Stimulated activated CD4-positive, alpha-beta T cell treated with anti-CD3 and anti-CD28 coated beads, Interleukin-2, amount 100 ng/mL, for 4 hours (primary cell): Measurements from ENCODE around the gene KIF1A.

Experiments used
- DNase-seq: peaks from one replicate; pipeline ENCODE4 v3.0.0-alpha.2; 2020; ENCODE audit warnings: low read depth

The KIF1A gene

DNA sequence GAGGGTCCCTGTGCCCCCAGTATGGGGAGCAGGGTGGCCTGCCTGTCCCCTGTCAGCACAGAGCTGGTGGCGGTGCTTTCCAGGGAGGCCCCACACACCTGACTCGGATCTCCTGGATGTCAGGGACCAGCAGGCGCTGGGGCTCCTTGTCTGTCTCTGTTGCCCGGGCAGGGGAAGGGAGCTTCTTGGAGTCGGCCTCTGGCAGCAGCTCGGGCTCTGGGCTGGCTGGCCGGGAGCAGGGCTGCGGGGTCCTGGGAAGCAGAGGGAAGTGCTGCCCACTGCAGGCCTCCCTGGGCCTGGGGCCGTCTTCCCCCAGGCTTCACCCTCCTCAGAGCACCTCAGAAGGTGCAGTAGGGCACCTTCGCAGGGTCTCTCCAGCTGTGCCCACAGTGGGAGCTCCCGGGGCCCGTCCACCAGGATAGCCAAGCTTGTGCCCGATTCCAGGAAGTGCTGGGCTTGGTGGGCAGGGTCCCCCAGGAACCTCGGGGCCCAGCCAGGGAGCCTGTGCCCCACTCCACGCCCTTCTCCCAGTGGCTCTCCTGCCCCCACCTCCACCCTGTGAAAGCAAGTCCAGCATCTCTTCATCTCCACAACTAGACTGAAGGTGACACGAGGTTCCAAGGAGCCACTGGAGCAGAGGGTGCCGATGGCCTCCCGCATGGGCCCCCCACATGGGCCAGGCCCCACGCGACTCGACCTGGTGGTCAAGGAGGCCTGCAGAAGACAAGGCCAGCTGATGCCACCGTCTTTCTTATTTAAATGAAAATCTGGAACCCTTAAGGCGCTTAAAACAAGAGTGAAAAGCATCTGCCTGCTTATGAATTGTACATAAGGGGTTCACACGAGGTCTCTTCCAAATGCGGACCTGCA lies 100.1 kb downstream of the KIF1A start:
- no peak for DNase-seq

DNA sequence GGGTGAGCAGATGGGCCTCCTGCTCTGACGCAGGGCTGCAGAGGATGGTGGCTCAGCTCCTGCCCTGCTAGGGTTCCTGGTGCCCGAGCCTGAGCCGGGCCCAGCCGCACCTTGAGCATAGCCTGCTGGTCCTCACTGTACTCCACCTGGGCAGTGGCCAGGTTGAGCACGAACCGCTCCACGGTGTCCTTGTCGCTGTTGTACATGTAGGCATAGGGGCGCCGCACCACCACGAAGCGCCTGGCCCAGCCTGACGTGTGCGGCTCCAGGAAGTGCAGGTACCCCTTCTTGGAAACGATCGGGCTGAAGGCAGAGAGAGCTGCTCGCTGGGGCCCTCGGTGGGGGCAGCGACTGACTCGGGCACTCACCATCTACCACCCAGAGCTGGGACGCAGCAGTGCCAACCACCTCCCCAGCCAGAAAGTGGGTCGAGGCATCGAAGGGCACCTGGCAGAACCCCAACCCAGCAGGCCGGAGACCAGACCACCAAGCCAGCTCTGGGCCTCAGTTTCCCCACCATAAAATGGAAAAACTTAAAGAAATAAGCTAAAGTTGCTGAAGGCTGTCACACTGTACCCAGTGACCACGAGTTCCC lies 101.0 kb downstream of the KIF1A start:
- no peak for DNase-seq

DNA sequence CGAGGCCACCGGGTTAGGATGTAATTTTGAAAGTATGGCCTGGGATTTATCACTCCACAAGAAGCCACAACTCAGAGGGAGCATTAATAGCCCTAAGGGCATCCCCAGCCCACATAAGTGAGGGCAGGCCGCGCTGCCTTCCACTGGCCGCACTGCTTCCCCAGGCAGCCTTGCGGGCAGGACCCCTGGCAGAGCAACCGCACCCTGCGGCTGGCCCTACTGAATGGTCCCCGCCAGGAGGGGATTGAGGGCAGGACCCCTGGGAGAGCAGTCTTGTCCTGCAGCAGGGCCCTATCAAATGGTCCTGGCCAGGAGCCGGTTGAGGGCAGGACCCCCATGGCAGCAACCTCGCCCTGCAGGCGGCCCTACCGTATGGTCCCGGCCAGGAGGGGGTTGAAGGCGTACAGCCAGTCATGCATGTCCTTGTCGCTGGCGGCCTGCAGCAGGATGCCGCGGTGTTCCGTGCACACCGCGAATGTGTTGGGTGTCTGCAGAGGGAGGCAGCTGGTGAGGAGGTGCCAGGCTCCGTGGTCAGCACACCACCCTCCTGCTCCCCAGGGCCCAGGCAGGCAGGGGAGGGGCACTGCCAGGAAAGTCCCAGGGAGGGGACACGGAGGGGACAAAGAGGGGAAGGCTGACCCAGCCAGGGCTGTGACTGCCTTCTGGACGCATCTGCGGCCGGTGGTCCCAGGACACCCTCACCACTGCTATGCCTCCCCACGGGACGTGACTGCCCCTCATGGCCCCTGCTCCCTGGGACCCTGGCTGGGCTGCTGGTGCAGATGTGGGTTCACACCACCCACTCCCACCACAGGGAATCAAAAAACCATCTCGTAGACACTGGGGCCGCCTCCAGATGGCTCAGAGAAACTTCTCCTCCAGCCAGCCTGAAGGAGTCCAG lies 102.1 kb downstream of the KIF1A start:
- DNase-seq, result no peak

DNA sequence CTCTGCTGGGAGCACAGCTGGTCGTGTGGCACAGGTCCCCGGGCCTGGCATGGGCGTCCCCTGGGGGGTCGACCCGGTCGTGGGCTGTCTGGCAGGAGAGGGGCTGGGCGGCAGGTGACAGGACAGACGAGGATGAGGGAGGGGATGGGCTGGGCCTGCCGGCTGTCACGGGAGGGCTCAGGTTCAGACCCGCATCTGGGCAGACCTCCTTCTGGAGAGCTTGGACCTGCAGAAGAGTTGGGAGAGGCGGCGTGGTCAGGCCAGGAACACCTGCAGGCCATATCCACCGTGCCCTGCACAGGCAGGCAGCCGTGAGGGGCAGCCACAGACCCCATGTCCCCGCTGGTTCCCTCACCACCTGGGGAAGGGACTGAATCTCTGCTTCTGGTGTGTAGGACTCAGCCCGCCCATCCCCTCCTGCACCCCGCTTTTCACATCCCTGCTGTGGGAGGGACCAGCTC lies 102.8 kb downstream of the KIF1A start:
- DNase-seq, result no peak

DNA sequence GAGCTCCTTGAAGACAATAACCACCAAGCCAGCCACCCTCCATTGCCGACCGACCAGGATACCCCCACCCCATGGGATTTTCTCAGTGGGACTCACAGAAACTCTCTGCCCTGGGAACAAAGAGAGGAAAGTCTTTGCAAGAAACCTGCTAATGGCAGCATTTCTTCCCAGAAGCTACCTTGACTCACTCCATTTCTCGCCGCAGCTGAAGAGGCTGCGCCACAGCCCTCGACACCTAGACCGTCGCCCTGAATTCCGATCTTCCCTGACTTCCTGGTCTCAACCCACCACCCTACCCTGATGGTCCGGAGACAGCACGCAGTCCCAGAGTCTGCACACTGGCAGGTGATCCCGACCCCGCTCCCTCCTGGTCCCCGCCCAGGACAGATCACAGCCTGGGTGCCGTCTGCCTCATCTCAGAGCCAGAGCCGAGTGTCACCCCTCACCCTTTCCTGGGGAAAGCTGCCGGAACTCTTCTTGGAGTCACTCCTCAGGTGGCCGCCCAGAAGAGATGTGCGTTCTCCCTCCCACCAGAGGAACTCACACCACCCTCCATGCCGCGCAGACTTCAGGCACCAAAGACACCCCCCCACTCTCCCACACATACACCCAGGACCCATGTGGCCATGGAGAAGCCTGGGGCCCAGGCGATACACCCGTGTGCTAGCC lies 103.8 kb downstream of the KIF1A start:
- no peak for DNase-seq

DNA sequence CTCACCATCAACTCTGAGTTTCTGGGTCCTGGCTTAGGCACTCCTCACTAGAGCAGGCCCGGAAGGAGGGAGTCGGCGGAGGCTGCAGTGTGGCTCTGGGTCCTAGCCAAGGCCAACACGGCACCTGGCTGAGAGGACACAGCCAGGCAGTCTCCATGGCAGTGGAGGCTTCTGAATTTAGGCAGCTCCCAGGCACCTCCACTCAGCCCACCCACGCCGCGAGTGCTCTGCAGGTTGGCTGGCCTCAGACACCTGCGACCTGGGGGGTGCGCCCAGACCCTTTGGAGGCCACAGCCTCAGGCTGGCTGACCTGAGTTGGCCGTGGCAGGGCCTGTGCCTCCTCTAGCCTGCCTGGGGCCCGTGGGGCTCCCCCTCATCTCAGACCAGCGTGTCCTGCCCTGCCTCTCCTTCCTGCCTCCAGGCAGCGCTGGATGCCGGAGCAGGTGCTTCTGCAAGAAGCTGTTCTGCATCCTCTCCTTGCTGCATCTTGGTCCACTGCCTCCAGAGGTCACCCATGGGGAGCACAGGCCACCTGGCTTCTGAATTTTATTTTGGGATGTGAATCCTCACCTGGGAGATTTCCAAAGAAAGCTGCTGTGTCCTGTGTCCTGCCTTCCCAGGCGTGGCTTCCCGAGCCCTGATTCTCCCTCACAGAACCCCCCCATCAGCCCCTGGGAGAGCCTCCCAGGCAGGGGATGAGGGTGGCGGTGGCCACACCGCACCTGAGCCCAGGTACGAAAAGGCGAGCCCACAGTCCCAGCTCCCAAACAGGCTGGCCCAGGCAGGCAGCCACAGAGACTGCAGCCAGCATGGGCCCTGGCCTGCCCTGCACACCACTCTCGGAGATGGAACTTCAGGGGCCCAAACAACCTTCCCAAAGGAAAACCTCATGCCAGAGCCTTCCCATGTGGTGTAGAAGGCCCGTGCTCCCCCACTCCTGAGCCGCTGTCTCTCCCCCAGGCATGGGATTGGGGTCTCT lies 105.0 kb downstream of the KIF1A start:
- DNase-seq, result no peak

DNA sequence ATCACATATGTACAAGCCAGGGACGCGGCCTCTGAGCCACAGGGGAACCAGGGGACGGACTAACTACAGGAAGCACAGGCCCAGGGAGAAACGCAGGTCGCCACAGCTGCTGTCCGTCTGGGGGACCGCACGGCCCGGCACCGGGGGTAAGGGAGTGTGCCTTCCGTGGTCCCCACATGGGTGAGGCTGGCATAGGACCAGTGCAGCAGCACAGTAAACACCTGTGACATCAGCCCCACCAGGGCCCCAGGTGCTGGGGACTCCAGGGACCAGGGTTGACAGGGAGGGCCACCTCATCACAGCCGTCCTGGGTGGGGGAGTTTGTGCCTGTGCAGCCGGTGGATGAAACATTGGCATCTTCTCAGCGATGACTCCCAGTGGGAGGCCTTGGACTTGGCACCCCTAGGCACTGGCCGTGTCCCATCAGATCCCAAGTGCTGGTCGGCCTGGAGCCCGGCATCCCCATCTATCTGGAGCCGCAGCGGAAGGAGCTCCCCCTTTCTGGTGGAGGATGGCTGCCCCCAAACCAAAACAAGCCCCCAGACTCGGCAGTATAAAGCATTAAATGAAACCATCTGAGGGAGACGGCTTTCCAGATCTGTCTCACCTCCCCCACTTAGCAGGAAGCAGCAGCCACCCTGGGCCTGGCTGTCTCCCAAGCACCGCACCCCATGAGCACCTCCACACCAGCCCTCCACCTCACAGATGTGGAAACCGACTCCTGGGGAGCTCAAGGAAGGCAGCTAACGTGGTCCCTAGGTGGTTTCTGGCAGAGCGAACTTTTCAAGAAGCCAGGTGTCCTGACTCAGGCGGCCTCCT lies 105.9 kb downstream of the KIF1A start:
- DNase-seq, result no peak

DNA sequence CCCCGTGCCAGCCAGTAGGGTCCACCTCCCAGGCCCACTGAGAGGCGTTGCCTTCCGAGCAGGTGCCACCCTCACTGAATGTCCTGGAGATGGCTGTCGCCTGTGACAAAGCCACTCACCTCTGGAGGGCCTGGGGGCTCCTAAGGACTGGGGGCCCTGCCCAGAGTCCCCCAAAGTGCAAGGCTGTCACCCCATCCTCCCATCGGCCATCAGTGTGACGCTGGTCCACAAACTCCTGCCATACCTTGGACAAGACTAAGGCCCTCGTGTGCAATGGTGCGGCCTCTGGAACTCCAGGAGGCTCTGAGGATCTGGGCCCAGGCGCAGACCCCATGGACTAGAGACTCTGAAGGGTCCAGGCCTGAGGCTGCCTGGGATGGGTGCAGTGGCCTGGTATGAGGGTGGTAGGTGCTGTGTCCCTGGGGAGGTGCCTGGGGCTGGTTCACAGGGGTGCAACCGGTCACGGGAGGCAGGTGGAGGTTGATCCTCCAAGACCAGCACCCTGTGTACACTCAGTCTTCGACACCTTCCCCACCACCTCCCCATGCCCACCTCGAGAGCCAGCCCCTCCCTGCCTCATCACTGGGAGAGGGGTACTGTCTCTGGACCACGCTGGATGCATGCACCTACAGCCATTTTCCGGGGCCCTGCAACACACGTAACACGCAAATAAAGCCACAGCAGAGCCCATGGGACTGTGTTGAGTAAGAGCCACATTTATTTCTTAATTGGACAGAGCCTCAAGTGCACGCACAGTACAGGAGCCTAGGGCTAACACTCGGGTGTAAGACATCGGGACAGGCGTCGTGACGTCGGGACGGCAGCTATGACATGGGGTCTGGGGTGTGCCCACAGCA lies 106.7 kb downstream of the KIF1A start:
- no peak for DNase-seq

DNA sequence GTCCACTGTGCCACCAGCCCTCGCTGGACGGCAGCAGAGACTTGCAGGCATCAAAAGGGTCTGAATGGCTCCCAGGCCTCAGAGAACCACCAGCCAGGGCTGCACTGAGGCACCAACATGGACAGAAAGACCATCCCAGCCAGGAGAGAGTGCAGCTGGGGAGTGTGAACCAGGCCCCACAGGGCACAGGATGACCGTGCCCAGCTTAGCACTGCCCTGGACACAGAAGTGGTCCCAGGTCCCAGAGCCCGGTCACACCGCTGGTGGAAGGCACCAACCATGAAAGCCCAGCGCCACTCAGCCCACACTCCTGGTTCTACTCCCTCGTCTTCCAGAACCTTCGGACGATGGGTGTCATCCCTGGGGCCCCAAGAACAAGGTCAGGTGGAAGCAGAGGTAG lies 107.9 kb downstream of the KIF1A start:
- no peak for DNase-seq

DNA sequence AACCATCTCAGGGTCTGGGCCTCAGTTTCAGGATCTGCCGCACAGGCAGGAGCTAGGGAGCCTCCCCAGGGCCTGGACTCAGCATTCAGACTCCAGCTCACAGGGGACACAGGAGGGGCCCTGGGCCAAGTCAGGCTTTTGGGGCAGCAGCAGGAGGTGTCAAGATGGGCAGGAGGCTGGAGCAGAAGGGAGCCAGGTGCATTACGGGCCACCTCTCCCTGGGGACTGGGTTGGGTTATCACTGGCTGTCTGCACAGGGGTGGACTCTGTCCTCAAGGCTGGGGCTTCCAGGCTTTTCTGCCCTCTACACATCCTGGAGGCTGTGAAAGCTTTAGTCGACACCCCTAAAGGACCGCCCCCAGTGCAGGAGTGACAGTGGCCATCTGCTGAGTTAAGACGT lies 108.3 kb downstream of the KIF1A start:
- DNase-seq, result no peak

DNA sequence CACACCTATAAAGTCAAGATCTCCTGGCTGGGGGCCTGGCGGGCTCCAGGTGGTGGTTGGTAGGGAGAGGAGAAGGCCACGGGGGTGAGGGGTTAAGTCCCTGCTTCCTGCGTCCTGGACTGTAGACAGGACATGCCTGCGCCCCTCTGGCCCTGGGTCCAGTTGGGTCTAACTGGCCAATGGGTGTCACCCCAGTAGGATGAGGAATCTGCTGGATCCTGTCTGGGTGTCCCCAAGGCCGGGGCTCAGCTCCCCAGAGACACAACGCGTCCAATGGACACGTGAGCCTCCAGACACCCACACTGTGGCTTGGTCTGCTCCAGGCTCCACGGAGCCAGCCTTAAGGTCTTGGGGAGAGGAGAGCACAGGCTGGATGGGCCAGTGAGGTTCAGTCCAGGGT lies 108.7 kb downstream of the KIF1A start:
- DNase-seq, result no peak

DNA sequence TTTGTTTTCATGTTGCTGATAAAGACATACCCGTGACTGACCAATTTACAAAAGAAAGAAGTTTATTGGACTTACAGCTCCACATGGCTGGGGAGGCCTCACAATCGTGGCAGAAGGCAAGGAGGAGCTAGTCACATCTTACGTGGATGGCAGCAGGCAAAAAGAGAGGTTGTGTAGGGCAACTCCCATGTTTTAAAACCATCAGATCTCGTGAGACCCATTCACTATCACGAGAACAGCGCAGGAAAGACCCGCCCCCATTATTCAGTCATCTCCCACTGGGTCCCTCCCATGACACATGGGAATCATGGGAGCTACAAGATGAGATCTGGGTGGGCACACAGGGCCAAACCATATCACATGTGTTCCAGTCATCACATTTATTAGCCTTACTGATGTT lies 111.6 kb downstream of the KIF1A start:
- no peak for DNase-seq

DNA sequence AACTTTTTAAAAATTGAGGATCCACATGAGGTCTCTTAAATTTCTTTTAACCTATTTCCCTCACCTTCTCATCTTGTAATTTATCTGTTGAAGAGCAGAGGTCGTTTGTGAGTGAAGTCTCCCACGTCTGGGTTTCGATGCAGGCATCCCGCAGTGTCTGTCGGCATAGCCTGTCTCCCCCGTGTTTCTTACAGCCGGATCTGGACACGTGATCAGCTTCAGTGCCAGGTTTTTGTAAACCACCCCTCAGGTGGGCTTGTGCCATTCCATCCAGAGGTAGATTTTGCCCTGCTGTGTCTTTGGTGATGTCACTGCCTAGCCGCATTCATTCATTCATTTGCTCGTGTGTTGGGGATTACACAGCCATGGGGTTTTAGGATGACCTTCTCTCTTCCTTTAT lies 112.2 kb downstream of the KIF1A start:
- no peak for DNase-seq

DNA sequence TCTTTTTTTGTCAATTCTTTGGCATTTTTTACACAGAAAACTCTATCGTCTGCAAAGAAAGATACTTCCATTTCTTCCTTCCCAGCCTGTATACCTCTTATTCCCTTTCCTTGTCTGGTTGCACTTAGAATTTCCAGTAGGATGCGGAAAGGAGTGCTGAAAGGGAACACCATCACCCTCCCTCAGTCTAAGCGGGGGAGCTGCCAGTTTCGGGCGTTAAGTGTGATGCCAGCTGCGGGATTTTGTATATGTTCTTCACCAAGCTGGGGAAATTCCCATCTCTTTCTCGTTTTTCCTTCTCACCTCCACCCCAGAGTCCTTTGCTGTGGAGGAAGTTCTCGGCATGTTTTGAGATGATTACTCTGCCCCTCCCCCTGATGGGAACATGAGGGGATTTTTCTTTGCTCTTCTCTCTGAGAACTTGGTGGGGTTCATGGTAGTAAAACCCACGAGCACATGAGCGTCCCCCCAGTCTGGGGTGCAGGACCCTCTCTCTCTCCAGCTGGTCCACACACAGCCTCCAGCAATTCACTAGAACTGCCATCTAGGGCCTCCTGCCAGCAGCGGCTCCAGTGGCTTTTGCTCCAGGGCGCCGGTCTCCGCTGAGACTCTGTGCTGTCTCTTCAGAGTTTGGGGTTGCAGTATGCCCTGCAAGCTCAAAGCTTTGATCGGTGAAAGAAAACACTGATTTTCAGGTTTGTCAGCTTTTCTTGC lies 112.8 kb downstream of the KIF1A start:
- no peak for DNase-seq

DNA sequence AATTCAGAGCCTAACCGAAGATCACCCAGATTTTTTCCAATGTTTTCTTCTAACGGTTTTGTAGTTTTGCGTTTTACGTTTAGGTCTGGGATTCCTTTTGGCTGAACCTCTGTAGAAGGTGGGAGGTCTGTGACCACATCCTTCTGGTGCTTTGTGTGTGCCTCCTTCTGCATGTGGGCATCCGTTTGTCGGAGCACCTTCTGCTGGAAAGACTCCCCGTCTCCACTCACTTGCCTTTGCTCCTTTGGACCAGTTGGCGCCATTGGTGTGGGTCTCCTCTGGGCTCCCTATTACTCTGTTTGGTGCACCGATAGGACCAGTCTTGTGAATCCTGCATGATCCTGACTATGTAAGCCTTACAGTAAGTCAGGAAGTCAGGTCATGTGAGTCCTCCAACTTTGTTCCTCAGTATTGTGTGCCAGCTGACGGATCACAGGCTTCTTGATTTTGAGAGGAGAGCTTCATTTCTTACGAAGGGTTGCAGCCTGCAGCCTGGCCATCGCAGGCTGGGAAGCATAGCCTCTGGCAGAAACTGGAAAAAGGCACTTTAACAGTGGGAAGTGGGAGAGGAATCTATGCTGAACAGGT lies 114.7 kb downstream of the KIF1A start:
- DNase-seq, result no peak

DNA sequence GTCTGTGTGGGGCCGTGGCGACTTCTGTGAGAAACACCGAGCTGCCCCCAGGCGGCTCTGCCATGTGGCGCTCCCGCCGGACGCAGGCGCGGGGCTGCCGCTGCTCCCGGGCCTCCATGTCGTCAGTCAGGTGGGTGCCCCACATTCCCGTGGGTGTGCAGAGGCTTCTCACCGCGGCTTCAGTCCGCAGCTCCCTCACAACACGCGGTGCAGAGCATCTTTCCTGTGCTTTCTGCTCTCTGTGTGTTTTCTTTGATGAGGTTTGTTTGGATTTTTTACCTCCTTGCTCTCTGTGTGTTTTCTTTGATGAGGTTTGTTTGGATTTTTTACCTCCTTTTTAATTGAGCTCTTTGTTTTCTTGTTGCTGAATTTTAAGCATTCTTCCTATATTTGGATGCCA lies 115.4 kb downstream of the KIF1A start:
- peak; percentile 16 for DNase-seq

DNA sequence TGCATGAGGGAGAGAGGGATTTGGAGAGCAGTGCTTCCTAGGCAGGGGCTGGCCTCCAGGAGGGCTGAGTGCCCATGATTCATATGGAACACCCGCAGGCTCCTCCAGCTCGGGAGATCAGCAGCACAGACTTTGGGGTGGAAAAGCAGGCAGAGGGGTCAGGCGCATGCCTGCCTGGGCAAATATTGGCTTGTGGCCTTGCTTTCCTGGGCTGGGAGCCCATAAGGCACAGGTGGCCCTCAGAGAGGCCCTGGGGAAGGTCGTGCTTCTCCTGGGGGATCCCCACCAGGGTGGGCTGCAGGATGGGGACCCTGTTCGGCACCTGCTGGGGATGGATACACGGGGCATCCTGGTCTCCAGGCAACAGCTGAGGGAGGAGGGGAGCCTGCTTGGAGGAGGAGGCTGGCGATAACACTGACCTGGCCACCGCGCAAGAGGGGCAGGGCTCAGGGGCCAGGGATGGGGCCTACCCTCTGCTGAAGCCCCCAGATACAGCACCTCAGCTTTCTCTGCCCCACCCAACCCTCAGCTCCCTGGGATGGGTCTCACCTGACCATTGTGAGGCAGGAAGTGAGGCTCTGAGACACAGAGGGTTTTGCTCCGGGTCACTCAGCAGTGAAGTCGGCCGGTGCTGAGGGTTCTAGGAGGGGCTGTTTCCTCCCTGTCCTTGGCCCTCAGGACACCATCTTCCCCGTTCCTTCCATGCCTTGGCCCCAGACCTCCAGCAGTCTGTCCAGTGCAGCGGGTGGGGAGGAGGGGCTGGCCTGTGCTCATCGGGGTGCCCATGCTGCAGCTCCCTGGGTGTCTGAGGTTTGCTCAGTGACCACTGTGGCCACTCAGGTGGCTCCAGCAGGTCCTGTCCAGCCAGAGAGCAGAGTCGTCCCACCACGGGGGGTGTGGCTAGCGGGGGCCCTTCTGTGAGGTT lies 116.3 kb downstream of the KIF1A start:
- DNase-seq, result no peak
